ENCODE measurements around the gene ADCK2. TPM values are rescaled to one million over a fixed set of nuclear protein-coding genes. Genes with fewer than 3 reads are reported as not detected.
"Not testable (repeated sequence)": the region's sequence is repeated elsewhere in the genome, so short reads cannot be mapped to it uniquely, and the experiment has no call there.

ADCK2 gene
- total RNA-seq, 4 donors from 2014 or later = 17.6 to 34.1 (median 21.6) TPM

DNA sequence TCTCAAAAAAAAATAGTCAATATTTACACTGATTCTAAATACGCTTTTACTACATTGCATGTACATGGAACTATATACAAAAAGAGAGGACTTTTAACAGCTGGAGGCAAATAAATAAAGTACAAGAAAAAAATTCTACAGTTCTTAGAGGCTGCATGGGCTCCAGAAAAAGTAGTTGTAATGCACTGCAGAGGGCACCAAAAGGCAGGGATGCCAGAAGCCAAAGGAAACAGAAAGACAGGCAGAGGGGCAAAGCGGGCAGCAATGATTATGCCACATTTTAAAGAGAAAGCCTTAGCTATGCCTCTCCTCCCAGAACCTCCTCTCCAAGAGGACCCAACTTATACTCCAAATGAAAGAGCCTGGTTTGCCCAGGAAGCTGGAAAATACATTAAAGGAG lies 11.6 kb upstream of the ADCK2 start:
- 27 to 41% methylated on average over 2 of the region's 2 CpGs for WGBS, 2 donors
- intact Hi-C loops (cut with DNase I) = no loop called here
- H3K27me3 ChIP-seq = peaks cover 0 to 13% (median 0%) of the 10 kb centered on the region in 4 donors
- H3K9me3 ChIP-seq = no peaks in the 10 kb centered on the region
- H3K4me1 ChIP-seq = peaks cover 0 to 28% (median 10%) of the 10 kb centered on the region in 3 donors
- no peak overlapping the region for H3K4me3 ChIP-seq
- no peak overlapping the region for H3K27ac ChIP-seq
- no peak for TF ChIP-seq POLR2A (IDR thresholded peaks at IDR 0.05)
- TF ChIP-seq, protein P1, sequence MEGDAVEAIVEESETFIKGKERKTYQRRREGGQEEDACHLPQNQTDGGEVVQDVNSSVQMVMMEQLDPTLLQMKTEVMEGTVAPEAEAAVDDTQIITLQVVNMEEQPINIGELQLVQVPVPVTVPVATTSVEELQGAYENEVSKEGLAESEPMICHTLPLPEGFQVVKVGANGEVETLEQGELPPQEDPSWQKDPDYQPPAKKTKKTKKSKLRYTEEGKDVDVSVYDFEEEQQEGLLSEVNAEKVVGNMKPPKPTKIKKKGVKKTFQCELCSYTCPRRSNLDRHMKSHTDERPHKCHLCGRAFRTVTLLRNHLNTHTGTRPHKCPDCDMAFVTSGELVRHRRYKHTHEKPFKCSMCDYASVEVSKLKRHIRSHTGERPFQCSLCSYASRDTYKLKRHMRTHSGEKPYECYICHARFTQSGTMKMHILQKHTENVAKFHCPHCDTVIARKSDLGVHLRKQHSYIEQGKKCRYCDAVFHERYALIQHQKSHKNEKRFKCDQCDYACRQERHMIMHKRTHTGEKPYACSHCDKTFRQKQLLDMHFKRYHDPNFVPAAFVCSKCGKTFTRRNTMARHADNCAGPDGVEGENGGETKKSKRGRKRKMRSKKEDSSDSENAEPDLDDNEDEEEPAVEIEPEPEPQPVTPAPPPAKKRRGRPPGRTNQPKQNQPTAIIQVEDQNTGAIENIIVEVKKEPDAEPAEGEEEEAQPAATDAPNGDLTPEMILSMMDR (IDR thresholded peaks at IDR 0.05) = no peak
- no peak for DNase-seq
- no peaks in the 10 kb centered on the region for H3K36me3 ChIP-seq

DNA sequence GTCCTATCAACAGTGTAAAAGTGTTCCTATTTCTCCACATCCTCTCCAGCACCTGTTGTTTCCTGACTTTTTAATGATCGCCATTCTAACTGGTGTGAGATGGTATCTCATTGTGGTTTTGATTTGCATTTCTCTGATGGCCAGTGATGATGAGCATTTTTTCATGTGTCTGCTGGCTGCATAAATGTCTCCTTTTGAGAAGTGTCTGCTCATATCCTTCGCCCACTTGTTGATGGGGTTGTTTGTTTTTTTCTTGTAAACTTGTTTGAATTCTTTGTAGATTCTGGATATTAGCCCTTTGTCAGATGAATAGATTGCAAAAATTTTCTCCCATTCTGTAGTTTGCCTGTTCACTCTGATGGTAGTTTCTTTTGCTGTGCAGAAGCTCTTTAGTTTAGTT lies 9.8 kb upstream of the ADCK2 start:
- H3K4me1 ChIP-seq = peaks cover 0 to 12% (median 0%) of the 10 kb centered on the region in 3 donors
- H3K9me3 ChIP-seq; H3K4me3 ChIP-seq; intact Hi-C loops (cut with DNase I); H3K27ac ChIP-seq; DNase-seq; H3K36me3 ChIP-seq: not testable (repeated sequence)
- 78 to 82% methylated on average over 2 of the region's 2 CpGs for WGBS, 2 donors
- peaks cover 0 to 13% (median 0%) of the 10 kb centered on the region in 4 donors for H3K27me3 ChIP-seq

GRCh38 chr7:140667476-140667875 lies 5.3 kb upstream of the ADCK2 start:
- WGBS, 2 donors = 44 to 70% methylated on average over 1 of the region's 1 CpG
- Histone ChIP-seq H3K4me1 (peaks cover 0 to 6% (median 0%) of the 10 kb centered on the region in 3 donors), H3K4me3 (no peak overlapping the region), H3K36me3 (no peaks in the 10 kb centered on the region), H3K9me3 (no peaks in the 10 kb centered on the region), H3K27me3 (no peaks in the 10 kb centered on the region), H3K27ac (no peak overlapping the region)
- no peak for DNase-seq
- TF ChIP-seq POLR2A (IDR thresholded peaks at IDR 0.05) = no peak
- TF ChIP-seq, protein P1 (IDR thresholded peaks at IDR 0.05) = no peak
- intact Hi-C loops (cut with DNase I) = no loop called here

GRCh38 chr7:140668641-140669040 lies 4.1 kb upstream of the ADCK2 start:
- H3K4me3 ChIP-seq = no peak overlapping the region
- H3K4me1 ChIP-seq = peaks cover 2 to 13% (median 3%) of the 10 kb centered on the region in 3 donors
- WGBS, 2 donors = 67 to 70% methylated on average over 1 of the region's 1 CpG
- no peak for TF ChIP-seq POLR2A (IDR thresholded peaks at IDR 0.05)
- TF ChIP-seq, protein P1 (IDR thresholded peaks at IDR 0.05) = no peak
- no peaks in the 10 kb centered on the region for H3K27me3 ChIP-seq
- intact Hi-C loops (cut with DNase I) = no loop called here
- no peak overlapping the region for H3K27ac ChIP-seq
- H3K9me3 ChIP-seq = no peaks in the 10 kb centered on the region
- no peak for DNase-seq
- H3K36me3 ChIP-seq = no peaks in the 10 kb centered on the region

GRCh38 chr7:140669352-140669751 lies 3.4 kb upstream of the ADCK2 start:
- WGBS, 2 donors = 87 to 92% methylated on average over 3 of the region's 3 CpGs
- Histone ChIP-seq H3K4me3 (no peak overlapping the region), H3K27ac (no peak overlapping the region), H3K36me3 (no peaks in the 10 kb centered on the region), H3K4me1 (peaks cover 9 to 21% (median 9%) of the 10 kb centered on the region in 3 donors), H3K9me3 (no peaks in the 10 kb centered on the region), H3K27me3 (no peaks in the 10 kb centered on the region)
- no peak for DNase-seq
- intact Hi-C loops (cut with DNase I) = no loop called here
- TF ChIP-seq POLR2A (IDR thresholded peaks at IDR 0.05) = no peak
- TF ChIP-seq, protein P1 (IDR thresholded peaks at IDR 0.05) = no peak

DNA sequence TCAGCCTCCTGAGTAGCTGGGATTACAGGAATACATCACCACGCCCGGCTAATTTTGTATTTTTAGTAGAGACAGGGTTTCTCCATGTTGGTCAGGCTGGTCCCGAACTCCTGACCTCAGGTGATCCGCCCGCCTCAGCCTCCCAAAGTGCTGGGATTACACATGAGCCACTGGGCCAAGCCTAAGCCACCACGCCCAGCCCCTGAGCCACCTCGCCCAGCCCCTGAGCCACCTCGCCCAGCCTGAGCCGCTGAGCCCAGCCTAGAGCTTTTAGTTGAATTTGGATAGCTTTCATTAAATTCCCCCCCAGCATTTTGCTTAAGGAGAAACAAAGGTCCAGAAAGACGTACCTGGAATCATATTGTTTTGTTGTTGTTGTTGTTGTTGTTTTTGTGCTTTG lies 2.9 kb upstream of the ADCK2 start:
- H3K27ac ChIP-seq; H3K27me3 ChIP-seq; DNase-seq; intact Hi-C loops (cut with DNase I); H3K9me3 ChIP-seq; H3K36me3 ChIP-seq; H3K4me3 ChIP-seq: not testable (repeated sequence)
- peaks cover 11 to 26% (median 14%) of the 10 kb centered on the region in 3 donors for H3K4me1 ChIP-seq
- whole genome bisulfite sequencing, 2 donors = 55 to 83% methylated on average over 4 to 10 of the region's 10 CpGs

All from esophagus squamous epithelium (tissue), 5 donors.